Measurements from ENCODE around the gene ZC3H7B. TPM values are rescaled to one million over a fixed set of nuclear protein-coding genes. Genes with fewer than 3 reads are reported as not detected.

Gene ZC3H7B
- total RNA-seq, 1 donor from 2014 or later, result 66.7 TPM

DNA sequence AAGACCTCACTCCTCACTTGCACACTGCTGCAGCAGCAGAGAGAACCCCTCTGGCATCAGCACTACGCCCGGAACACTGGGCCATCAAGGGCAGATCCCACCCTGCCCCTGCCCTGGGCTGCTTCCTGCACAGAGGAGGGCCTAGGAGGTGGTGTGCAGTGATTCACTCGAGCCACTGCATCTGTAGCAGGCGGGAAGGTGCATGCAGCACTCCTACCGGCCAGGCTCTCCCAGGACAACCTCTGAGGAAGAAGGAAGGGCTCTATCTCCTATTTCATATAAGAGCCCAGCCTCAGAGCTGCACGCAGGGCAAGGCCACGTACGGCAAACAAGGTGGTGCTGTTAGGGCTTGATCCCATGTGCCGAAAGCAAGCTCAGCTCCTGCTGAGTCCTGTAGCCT, 29.5 kb upstream of the ZC3H7B start:
- H3K27ac Mint-ChIP-seq (ENCODE audit: unreplicated experiment), result no peak overlapping the region
- Histone ChIP-seq H3K4me1 (ENCODE audit: insufficient read depth, low read length) (no peaks in the 10 kb centered on the region), H3K9ac (ENCODE audit: low read length) (no peak overlapping the region), H2AFZ (ENCODE audit: low read depth, low read length) (no peak overlapping the region), H3K4me2 (ENCODE audit: low read length) (no peak overlapping the region), H4K20me1 (ENCODE audit: insufficient read depth, low read length) (peaks cover 33% of the 10 kb centered on the region), H3K79me2 (ENCODE audit: insufficient read depth, low read length) (peaks cover 22% of the 10 kb centered on the region), H3K27ac (ENCODE audit: low read depth, low read length) (no peak overlapping the region), H3K4me3 (ENCODE audit: insufficient read depth, low read depth, low read length) (no peak overlapping the region), H3K27me3 (ENCODE audit: insufficient read depth, low read length) (no peaks in the 10 kb centered on the region), H3K36me3 (ENCODE audit: insufficient read depth, low read length) (peaks cover 55% of the 10 kb centered on the region), H3K9me3 (ENCODE audit: insufficient read depth, low read depth, low read length) (no peaks in the 10 kb centered on the region)
- no peak for FAIRE-seq
- H3K36me3 Mint-ChIP-seq (ENCODE audit: low read depth, unreplicated experiment), result peaks cover 29% of the 10 kb centered on the region
- no peaks in the 10 kb centered on the region for H3K4me1 Mint-ChIP-seq (ENCODE audit: low read depth, unreplicated experiment)
- H3K9me3 Mint-ChIP-seq (ENCODE audit: unreplicated experiment), result no peaks in the 10 kb centered on the region
- DNase-seq (ENCODE audit: low read depth), result no peak
- no peak for TF ChIP-seq EZH2 (IDR thresholded peaks at IDR 0.05; ENCODE audit: insufficient read depth, low read length)
- TF ChIP-seq, protein P1, sequence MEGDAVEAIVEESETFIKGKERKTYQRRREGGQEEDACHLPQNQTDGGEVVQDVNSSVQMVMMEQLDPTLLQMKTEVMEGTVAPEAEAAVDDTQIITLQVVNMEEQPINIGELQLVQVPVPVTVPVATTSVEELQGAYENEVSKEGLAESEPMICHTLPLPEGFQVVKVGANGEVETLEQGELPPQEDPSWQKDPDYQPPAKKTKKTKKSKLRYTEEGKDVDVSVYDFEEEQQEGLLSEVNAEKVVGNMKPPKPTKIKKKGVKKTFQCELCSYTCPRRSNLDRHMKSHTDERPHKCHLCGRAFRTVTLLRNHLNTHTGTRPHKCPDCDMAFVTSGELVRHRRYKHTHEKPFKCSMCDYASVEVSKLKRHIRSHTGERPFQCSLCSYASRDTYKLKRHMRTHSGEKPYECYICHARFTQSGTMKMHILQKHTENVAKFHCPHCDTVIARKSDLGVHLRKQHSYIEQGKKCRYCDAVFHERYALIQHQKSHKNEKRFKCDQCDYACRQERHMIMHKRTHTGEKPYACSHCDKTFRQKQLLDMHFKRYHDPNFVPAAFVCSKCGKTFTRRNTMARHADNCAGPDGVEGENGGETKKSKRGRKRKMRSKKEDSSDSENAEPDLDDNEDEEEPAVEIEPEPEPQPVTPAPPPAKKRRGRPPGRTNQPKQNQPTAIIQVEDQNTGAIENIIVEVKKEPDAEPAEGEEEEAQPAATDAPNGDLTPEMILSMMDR (IDR thresholded peaks at IDR 0.05; ENCODE audit: insufficient read depth, low read depth, low read length), result no peak
- no peaks in the 10 kb centered on the region for H3K27me3 Mint-ChIP-seq (ENCODE audit: low read depth, unreplicated experiment)
- H3K4me3 Mint-ChIP-seq (ENCODE audit: unreplicated experiment), result no peak overlapping the region

DNA sequence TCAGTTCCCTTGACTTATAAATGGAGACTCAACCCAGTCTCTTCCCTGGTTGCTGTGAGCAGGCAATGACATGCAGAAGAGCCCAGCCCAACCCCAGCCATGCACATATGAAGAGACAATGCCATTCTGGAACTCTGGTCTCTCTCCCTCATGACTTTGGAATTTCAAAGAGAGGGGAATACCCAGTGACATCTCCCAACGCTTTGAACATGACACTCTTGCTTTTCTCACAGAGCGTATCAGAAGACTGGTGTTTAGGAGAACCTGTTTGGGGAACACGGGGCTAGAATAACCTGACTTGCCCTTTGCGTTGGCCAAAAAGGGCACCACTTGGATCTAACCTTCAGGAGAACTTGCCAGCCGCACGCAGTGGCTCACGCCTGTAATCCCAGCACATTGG, 28.2 kb upstream of the ZC3H7B start:
- Histone ChIP-seq H2AFZ (ENCODE audit: low read depth, low read length) (no peak overlapping the region), H4K20me1 (ENCODE audit: insufficient read depth, low read length) (peaks cover 36% of the 10 kb centered on the region), H3K9me3 (ENCODE audit: insufficient read depth, low read depth, low read length) (no peaks in the 10 kb centered on the region), H3K4me1 (ENCODE audit: insufficient read depth, low read length) (no peaks in the 10 kb centered on the region), H3K9ac (ENCODE audit: low read length) (no peak overlapping the region), H3K36me3 (ENCODE audit: insufficient read depth, low read length) (peaks cover 53% of the 10 kb centered on the region), H3K4me2 (ENCODE audit: low read length) (no peak overlapping the region), H3K4me3 (ENCODE audit: insufficient read depth, low read depth, low read length) (no peak overlapping the region), H3K79me2 (ENCODE audit: insufficient read depth, low read length) (peaks cover 29% of the 10 kb centered on the region), H3K27me3 (ENCODE audit: insufficient read depth, low read length) (no peaks in the 10 kb centered on the region), H3K27ac (ENCODE audit: low read depth, low read length) (no peak overlapping the region)
- H3K27ac Mint-ChIP-seq (ENCODE audit: unreplicated experiment), result no peak overlapping the region
- TF ChIP-seq, protein P1 (IDR thresholded peaks at IDR 0.05; ENCODE audit: insufficient read depth, low read depth, low read length), result no peak
- TF ChIP-seq EZH2 (IDR thresholded peaks at IDR 0.05; ENCODE audit: insufficient read depth, low read length), result no peak
- no peaks in the 10 kb centered on the region for H3K4me1 Mint-ChIP-seq (ENCODE audit: low read depth, unreplicated experiment)
- H3K27me3 Mint-ChIP-seq (ENCODE audit: low read depth, unreplicated experiment), result no peaks in the 10 kb centered on the region
- no peaks in the 10 kb centered on the region for H3K9me3 Mint-ChIP-seq (ENCODE audit: unreplicated experiment)
- FAIRE-seq, result no peak
- peaks cover 32% of the 10 kb centered on the region for H3K36me3 Mint-ChIP-seq (ENCODE audit: low read depth, unreplicated experiment)
- no peak for DNase-seq (ENCODE audit: low read depth)
- no peak overlapping the region for H3K4me3 Mint-ChIP-seq (ENCODE audit: unreplicated experiment)

DNA sequence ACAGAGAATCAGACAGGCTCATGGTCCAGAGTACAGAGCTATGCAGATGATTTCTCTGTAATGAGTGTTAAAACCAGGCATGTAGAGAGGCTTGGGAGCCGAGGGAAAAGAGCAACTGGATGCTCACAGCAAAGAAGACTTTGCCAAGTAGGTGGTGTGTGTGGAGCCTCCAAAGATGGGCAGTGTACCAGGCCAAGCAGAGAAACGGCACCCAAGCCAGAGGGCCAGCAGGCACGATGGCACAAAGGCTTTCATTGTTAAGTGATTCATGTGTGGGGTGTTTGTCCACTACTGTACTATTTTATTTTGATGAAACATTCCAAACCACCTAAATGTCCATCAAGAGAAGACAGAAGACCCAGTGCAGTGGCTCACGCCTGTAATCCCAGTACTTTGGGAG, 26.5 kb upstream of the ZC3H7B start:
- no peak overlapping the region for H3K9ac ChIP-seq (ENCODE audit: low read length)
- DNase-seq (ENCODE audit: low read depth) (no peak), FAIRE-seq (no peak)
- H3K4me3 ChIP-seq (ENCODE audit: insufficient read depth, low read depth, low read length), result no peak overlapping the region
- no peaks in the 10 kb centered on the region for H3K27me3 ChIP-seq (ENCODE audit: insufficient read depth, low read length)
- H3K36me3 Mint-ChIP-seq (ENCODE audit: low read depth, unreplicated experiment), result peaks cover 29% of the 10 kb centered on the region
- H3K4me3 Mint-ChIP-seq (ENCODE audit: unreplicated experiment), result no peak overlapping the region
- H3K27me3 Mint-ChIP-seq (ENCODE audit: low read depth, unreplicated experiment), result no peaks in the 10 kb centered on the region
- no peaks in the 10 kb centered on the region for H3K9me3 Mint-ChIP-seq (ENCODE audit: unreplicated experiment)
- peaks cover 33% of the 10 kb centered on the region for H3K79me2 ChIP-seq (ENCODE audit: insufficient read depth, low read length)
- peaks cover 48% of the 10 kb centered on the region for H3K36me3 ChIP-seq (ENCODE audit: insufficient read depth, low read length)
- no peak overlapping the region for H3K4me2 ChIP-seq (ENCODE audit: low read length)
- no peaks in the 10 kb centered on the region for H3K9me3 ChIP-seq (ENCODE audit: insufficient read depth, low read depth, low read length)
- TF ChIP-seq, protein P1 (IDR thresholded peaks at IDR 0.05; ENCODE audit: insufficient read depth, low read depth, low read length), result no peak
- H3K4me1 Mint-ChIP-seq (ENCODE audit: low read depth, unreplicated experiment), result no peaks in the 10 kb centered on the region
- peak overlapping the region; percentile 26 for H3K27ac Mint-ChIP-seq (ENCODE audit: unreplicated experiment)
- H4K20me1 ChIP-seq (ENCODE audit: insufficient read depth, low read length), result peaks cover 31% of the 10 kb centered on the region
- H2AFZ ChIP-seq (ENCODE audit: low read depth, low read length), result no peak overlapping the region
- no peak overlapping the region for H3K27ac ChIP-seq (ENCODE audit: low read depth, low read length)
- no peaks in the 10 kb centered on the region for H3K4me1 ChIP-seq (ENCODE audit: insufficient read depth, low read length)
